ENCODE data around the gene EXD1. TPM values are rescaled to one million over a fixed set of nuclear protein-coding genes. Genes with fewer than 3 reads are reported as not detected.

The EXD1 gene
- total RNA-seq, 1 experiment from 2014 or later = 0.26 TPM

DNA sequence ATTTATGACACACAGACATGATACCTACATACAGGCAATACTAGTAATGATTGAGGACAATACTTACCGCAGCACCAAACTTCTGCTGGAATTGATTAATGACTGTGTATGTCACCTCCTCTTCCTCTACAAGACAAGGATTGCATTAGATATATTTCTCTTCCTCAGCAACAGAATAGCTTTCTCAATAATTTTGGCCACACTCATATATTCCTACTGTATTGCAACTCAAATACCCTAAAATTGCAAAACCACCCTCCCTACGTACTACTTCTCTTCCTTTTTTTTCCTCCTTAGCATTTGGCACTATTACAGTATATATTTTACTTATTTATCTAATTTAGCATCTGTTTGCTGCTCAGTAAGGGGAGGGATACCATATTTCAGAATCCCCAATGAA is 14.8 kb downstream of the EXD1 start (continued):
- TF ChIP-seq, protein P1, sequence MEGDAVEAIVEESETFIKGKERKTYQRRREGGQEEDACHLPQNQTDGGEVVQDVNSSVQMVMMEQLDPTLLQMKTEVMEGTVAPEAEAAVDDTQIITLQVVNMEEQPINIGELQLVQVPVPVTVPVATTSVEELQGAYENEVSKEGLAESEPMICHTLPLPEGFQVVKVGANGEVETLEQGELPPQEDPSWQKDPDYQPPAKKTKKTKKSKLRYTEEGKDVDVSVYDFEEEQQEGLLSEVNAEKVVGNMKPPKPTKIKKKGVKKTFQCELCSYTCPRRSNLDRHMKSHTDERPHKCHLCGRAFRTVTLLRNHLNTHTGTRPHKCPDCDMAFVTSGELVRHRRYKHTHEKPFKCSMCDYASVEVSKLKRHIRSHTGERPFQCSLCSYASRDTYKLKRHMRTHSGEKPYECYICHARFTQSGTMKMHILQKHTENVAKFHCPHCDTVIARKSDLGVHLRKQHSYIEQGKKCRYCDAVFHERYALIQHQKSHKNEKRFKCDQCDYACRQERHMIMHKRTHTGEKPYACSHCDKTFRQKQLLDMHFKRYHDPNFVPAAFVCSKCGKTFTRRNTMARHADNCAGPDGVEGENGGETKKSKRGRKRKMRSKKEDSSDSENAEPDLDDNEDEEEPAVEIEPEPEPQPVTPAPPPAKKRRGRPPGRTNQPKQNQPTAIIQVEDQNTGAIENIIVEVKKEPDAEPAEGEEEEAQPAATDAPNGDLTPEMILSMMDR (IDR thresholded peaks at IDR 0.05) = no peak
- TF ChIP-seq, protein P2, sequence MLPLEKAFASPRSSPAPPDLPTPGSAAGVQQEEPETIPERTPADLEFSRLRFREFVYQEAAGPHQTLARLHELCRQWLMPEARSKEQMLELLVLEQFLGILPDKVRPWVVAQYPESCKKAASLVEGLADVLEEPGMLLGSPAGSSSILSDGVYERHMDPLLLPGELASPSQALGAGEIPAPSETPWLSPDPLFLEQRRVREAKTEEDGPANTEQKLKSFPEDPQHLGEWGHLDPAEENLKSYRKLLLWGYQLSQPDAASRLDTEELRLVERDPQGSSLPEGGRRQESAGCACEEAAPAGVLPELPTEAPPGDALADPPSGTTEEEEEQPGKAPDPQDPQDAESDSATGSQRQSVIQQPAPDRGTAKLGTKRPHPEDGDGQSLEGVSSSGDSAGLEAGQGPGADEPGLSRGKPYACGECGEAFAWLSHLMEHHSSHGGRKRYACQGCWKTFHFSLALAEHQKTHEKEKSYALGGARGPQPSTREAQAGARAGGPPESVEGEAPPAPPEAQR (CRISPR knock-in tag; IDR thresholded peaks at IDR 0.05) = no peak
- TF ChIP-seq NR1H2 (CRISPR knock-in tag; IDR thresholded peaks at IDR 0.05) (no peak), PRRX2 (CRISPR knock-in tag; IDR thresholded peaks at IDR 0.05) (no peak)

DNA sequence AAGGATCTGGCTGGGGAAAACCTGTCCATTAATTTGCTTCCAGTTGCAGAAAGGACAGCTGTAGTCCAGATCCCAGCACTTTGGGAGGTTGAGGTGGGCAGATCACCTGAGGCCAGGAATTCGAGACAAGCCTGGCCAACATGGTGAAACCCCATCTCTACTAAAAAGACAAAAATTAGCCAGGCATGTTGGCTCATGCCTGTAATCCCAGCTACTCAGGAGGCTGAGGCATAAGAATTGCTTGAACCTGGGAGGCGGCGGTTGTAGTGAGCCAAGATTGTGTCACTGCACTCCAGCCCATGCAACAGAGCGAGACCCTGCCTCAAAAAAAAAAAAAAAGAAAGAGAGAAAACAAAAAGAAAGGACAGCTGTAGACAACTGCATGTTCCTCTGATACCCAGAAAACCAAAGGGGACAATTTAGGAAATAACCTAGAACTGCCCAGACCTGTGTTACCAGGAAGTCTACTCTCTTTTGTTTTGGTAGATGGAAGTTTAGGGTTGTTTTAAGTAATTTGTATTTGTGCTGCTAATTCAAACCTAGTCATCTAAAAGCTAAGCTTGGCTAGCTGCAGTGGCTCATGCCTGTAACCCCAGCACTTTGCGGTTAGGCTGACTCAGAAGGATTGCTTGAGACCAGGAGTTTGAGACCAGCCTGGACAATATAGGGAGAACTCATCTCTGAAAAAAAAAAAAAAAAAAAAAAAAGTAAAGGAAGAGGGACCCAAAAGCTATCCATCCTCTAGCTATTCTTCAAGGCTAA is 22.7 kb downstream of the EXD1 start:
- Mint-ChIP-seq H3K4me3 (no peak overlapping the region), H3K27ac (0 out of 2 replicates have a peak overlapping the region, but pooled peaks have one; percentile 33), H3K4me1 (peaks cover 7% of the 10 kb centered on the region), H3K27me3 (ENCODE audit: low read depth) (no peaks in the 10 kb centered on the region), H3K36me3 (no peaks in the 10 kb centered on the region), H3K9me3 (no peaks in the 10 kb centered on the region)
- TF ChIP-seq, protein P3, sequence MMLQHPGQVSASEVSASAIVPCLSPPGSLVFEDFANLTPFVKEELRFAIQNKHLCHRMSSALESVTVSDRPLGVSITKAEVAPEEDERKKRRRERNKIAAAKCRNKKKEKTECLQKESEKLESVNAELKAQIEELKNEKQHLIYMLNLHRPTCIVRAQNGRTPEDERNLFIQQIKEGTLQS (CRISPR knock-in tag; conservative IDR thresholded peaks at IDR 0.05) = no peak
- POLR2A ChIA-PET = no interaction called here
- CTCF ChIA-PET = interaction anchor here (0.6 kb wide), 1 partner anchor 24 kb away, joined by 3 read pairs; no protein-coding TSS in a partner anchor
- ATAC-seq = no peak
- DNase-seq (ENCODE audit: low spot score) = no peak

DNA sequence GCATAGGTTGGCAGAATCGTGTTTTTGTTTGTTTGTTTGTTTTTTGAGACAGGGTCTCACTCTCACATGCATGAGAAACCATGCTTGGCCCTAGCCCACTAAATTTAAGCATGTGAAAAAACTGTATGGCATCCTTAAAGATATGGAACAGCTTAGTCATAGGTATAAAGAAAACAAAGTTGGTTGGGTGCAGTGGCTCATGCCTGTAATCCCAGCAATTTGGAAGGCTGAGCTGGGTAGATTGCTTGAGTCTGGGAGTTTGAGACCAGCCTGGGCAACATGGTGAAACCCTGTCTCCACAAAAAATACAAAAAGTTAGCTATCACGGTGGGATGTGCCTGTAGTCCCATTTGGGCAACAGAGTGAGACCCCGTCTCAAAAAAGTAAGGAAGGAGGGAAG is 25.2 kb downstream of the EXD1 start:
- H3K4me1 Mint-ChIP-seq = peaks cover 7% of the 10 kb centered on the region
- no peaks in the 10 kb centered on the region for H3K27me3 Mint-ChIP-seq (ENCODE audit: low read depth)
- ChIA-PET POLR2A (no interaction called here), CTCF (no interaction called here)
- no peaks in the 10 kb centered on the region for H3K9me3 Mint-ChIP-seq
- ATAC-seq (no peak), DNase-seq (ENCODE audit: low spot score) (no peak)
- no peak overlapping the region for H3K4me3 Mint-ChIP-seq
- H3K27ac Mint-ChIP-seq = no peak overlapping the region
- H3K36me3 Mint-ChIP-seq = no peaks in the 10 kb centered on the region
- no peak for TF ChIP-seq ZNF396 (CRISPR knock-in tag; IDR thresholded peaks at IDR 0.05; ENCODE audit: borderline replicate concordance)
- no peak for TF ChIP-seq GABPB1 (CRISPR knock-in tag; IDR thresholded peaks at IDR 0.05)
- TF ChIP-seq, protein P4, sequence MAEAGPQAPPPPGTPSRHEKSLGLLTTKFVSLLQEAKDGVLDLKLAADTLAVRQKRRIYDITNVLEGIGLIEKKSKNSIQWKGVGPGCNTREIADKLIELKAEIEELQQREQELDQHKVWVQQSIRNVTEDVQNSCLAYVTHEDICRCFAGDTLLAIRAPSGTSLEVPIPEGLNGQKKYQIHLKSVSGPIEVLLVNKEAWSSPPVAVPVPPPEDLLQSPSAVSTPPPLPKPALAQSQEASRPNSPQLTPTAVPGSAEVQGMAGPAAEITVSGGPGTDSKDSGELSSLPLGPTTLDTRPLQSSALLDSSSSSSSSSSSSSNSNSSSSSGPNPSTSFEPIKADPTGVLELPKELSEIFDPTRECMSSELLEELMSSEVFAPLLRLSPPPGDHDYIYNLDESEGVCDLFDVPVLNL (CRISPR knock-in tag; IDR thresholded peaks at IDR 0.05; ENCODE audit: borderline replicate concordance, low read depth) = no peak
- TF ChIP-seq, protein P5, sequence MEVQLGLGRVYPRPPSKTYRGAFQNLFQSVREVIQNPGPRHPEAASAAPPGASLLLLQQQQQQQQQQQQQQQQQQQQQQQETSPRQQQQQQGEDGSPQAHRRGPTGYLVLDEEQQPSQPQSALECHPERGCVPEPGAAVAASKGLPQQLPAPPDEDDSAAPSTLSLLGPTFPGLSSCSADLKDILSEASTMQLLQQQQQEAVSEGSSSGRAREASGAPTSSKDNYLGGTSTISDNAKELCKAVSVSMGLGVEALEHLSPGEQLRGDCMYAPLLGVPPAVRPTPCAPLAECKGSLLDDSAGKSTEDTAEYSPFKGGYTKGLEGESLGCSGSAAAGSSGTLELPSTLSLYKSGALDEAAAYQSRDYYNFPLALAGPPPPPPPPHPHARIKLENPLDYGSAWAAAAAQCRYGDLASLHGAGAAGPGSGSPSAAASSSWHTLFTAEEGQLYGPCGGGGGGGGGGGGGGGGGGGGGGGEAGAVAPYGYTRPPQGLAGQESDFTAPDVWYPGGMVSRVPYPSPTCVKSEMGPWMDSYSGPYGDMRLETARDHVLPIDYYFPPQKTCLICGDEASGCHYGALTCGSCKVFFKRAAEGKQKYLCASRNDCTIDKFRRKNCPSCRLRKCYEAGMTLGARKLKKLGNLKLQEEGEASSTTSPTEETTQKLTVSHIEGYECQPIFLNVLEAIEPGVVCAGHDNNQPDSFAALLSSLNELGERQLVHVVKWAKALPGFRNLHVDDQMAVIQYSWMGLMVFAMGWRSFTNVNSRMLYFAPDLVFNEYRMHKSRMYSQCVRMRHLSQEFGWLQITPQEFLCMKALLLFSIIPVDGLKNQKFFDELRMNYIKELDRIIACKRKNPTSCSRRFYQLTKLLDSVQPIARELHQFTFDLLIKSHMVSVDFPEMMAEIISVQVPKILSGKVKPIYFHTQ (CRISPR knock-in tag; IDR thresholded peaks at IDR 0.05) = no peak
- TF ChIP-seq, protein P6, sequence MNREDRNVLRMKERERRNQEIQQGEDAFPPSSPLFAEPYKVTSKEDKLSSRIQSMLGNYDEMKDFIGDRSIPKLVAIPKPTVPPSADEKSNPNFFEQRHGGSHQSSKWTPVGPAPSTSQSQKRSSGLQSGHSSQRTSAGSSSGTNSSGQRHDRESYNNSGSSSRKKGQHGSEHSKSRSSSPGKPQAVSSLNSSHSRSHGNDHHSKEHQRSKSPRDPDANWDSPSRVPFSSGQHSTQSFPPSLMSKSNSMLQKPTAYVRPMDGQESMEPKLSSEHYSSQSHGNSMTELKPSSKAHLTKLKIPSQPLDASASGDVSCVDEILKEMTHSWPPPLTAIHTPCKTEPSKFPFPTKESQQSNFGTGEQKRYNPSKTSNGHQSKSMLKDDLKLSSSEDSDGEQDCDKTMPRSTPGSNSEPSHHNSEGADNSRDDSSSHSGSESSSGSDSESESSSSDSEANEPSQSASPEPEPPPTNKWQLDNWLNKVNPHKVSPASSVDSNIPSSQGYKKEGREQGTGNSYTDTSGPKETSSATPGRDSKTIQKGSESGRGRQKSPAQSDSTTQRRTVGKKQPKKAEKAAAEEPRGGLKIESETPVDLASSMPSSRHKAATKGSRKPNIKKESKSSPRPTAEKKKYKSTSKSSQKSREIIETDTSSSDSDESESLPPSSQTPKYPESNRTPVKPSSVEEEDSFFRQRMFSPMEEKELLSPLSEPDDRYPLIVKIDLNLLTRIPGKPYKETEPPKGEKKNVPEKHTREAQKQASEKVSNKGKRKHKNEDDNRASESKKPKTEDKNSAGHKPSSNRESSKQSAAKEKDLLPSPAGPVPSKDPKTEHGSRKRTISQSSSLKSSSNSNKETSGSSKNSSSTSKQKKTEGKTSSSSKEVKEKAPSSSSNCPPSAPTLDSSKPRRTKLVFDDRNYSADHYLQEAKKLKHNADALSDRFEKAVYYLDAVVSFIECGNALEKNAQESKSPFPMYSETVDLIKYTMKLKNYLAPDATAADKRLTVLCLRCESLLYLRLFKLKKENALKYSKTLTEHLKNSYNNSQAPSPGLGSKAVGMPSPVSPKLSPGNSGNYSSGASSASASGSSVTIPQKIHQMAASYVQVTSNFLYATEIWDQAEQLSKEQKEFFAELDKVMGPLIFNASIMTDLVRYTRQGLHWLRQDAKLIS (CRISPR knock-in tag; IDR thresholded peaks at IDR 0.05; ENCODE audit: borderline replicate concordance) = no peak
- TF ChIP-seq, protein P7, sequence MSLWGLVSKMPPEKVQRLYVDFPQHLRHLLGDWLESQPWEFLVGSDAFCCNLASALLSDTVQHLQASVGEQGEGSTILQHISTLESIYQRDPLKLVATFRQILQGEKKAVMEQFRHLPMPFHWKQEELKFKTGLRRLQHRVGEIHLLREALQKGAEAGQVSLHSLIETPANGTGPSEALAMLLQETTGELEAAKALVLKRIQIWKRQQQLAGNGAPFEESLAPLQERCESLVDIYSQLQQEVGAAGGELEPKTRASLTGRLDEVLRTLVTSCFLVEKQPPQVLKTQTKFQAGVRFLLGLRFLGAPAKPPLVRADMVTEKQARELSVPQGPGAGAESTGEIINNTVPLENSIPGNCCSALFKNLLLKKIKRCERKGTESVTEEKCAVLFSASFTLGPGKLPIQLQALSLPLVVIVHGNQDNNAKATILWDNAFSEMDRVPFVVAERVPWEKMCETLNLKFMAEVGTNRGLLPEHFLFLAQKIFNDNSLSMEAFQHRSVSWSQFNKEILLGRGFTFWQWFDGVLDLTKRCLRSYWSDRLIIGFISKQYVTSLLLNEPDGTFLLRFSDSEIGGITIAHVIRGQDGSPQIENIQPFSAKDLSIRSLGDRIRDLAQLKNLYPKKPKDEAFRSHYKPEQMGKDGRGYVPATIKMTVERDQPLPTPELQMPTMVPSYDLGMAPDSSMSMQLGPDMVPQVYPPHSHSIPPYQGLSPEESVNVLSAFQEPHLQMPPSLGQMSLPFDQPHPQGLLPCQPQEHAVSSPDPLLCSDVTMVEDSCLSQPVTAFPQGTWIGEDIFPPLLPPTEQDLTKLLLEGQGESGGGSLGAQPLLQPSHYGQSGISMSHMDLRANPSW (CRISPR knock-in tag; conservative IDR thresholded peaks at IDR 0.05; ENCODE audit: low read depth) = no peak
- TF ChIP-seq ZNF671 (CRISPR knock-in tag; IDR thresholded peaks at IDR 0.05) = no peak
- TF ChIP-seq, protein P8, sequence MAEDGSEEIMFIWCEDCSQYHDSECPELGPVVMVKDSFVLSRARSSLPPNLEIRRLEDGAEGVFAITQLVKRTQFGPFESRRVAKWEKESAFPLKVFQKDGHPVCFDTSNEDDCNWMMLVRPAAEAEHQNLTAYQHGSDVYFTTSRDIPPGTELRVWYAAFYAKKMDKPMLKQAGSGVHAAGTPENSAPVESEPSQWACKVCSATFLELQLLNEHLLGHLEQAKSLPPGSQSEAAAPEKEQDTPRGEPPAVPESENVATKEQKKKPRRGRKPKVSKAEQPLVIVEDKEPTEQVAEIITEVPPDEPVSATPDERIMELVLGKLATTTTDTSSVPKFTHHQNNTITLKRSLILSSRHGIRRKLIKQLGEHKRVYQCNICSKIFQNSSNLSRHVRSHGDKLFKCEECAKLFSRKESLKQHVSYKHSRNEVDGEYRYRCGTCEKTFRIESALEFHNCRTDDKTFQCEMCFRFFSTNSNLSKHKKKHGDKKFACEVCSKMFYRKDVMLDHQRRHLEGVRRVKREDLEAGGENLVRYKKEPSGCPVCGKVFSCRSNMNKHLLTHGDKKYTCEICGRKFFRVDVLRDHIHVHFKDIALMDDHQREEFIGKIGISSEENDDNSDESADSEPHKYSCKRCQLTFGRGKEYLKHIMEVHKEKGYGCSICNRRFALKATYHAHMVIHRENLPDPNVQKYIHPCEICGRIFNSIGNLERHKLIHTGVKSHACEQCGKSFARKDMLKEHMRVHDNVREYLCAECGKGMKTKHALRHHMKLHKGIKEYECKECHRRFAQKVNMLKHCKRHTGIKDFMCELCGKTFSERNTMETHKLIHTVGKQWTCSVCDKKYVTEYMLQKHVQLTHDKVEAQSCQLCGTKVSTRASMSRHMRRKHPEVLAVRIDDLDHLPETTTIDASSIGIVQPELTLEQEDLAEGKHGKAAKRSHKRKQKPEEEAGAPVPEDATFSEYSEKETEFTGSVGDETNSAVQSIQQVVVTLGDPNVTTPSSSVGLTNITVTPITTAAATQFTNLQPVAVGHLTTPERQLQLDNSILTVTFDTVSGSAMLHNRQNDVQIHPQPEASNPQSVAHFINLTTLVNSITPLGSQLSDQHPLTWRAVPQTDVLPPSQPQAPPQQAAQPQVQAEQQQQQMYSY (CRISPR knock-in tag; IDR thresholded peaks at IDR 0.05) = no peak
- no peak for TF ChIP-seq PRRX2 (CRISPR knock-in tag; IDR thresholded peaks at IDR 0.05)
